ENCODE results near the gene PCDHGA3.
"Not testable (repeated sequence)": the region's sequence is repeated elsewhere in the genome, so short reads cannot be mapped to it uniquely, and the experiment has no call there.

The PCDHGA3 gene

DNA sequence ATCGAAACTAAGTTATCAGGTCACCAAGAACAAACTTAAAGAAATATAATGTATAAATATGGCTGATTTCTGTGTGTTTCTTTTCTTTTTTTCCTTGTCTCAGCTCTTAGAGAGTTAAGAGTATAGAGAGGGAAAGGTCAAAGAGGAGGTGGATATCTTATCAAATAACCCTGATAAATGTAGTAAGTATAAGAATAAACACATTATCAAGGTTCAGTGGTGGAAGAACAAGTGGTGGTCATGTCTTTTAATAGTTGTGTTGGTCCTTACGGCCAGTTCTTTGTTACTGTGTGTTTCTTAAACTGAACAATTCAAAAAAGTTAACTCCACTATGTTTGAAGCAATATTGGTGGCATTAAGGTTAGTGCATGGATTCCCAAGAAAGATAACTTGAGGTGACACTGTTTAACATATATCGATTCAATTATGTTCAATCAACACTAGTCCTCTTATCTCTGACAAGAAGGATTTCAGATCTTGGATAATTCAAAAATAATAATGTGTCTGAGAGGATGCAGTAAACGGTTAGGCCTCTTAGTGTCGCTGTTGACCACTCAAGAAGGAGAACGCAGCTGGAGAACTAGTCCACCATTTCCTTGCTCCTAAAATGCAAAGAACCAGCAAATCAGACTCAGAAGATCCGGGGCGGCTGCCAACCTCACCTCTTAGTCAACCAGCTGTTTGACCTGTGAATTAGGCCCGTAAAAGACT, at the start of gene PCDHGA3:
PCDHGA3 (plus strand) TSS at position 588 of the 711 bp plus-strand sequence. CDS start 205 bp downstream, outside the sequence.
- H3K4me3 ChIP-seq (ENCODE audit: low read depth in 1 of 2, low read length in 2 of 2): peak within 1 kb of the TSS; percentile 30 to 57
- no peaks in the 10 kb centered on the region for H3K4me1 ChIP-seq (ENCODE audit: control insufficient read depth in 1 of 2, insufficient read depth in 2 of 2, low read length in 2 of 2)
- no peak within 1 kb of the TSS for H3K27ac ChIP-seq (ENCODE audit: low read length)
- no peaks in the 10 kb centered on the region for H3K27me3 ChIP-seq (ENCODE audit: low read depth, low read length)
- H3K36me3 ChIP-seq (ENCODE audit: control insufficient read depth in 1 of 2, insufficient read depth in 2 of 2, low read length in 2 of 2): peaks cover 0 to 4% of the 10 kb centered on the region in 2 donors
- H3K9me3 ChIP-seq (ENCODE audit: control insufficient read depth in 1 of 2, low read length in 2 of 2): peaks cover 56 to 88% of the 10 kb centered on the region in 2 donors

DNA sequence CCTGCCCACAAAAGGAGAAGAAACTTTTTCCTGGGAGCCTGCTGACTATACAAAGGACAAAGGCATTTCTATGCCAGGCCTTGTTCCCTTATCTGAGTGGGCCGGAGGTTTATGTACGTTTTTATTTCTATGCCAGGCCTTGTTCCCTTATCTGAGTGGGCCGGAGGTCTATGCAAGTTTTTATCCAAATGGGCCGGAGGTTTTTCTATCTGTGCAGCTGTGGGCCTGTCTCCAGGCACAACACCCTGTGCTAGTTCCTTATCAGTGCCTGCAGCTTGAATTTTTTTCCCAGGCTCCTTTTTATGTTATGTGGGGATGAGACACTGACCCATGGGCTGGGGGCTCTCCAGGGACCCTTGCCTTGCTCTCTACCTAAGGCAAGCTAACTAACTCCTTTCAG, 45.3 kb upstream of the PCDHGA3 start:
- Histone ChIP-seq H3K4me3 (ENCODE audit: low read depth in 1 of 2, low read length in 2 of 2) (peak overlapping the region in 1 of 2 donors; percentile 8), H3K4me1 (ENCODE audit: control insufficient read depth in 1 of 2, insufficient read depth in 2 of 2, low read length in 2 of 2) (no peaks in the 10 kb centered on the region), H3K36me3 (ENCODE audit: control insufficient read depth in 1 of 2, insufficient read depth in 2 of 2, low read length in 2 of 2) (peaks cover 0 to 18% of the 10 kb centered on the region in 2 donors), H3K27ac (ENCODE audit: low read length) (no peak overlapping the region), H3K9me3 (ENCODE audit: control insufficient read depth in 1 of 2, low read length in 2 of 2) (peaks cover 30 to 81% of the 10 kb centered on the region in 2 donors), H3K27me3 (ENCODE audit: low read depth, low read length) (no peaks in the 10 kb centered on the region)

DNA sequence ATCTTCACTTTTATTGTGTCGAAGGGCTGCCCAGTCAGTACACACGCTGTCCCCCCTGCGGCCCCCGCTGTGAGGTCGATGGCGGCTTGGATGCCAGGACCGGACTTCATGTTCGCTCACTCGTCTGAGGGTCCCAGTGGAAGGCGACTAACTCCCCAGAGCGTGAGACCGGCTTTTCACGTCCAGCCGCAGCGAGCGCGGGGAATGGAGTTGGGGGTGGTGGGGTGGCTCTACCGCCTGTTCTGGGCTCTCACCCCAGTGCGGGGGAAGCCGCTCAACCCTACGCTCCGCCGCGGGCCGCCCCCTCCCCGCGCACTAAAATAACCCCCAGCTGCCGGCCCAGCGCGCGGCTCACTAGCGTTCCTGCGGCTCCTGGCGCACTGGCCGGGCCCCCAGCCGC, 39.9 kb upstream of the PCDHGA3 start, which contains the start of gene SLC25A2:
SLC25A2 (minus strand) TSS at position 294 of the 400 bp plus-strand sequence; CDS start at position 110, 184 bp downstream.
- no peak within 1 kb of the TSS for H3K27ac ChIP-seq (ENCODE audit: low read length)
- no peaks in the 10 kb centered on the region for H3K27me3 ChIP-seq (ENCODE audit: low read depth, low read length)
- no peaks in the 10 kb centered on the region for H3K4me1 ChIP-seq (ENCODE audit: control insufficient read depth in 1 of 2, insufficient read depth in 2 of 2, low read length in 2 of 2)
- H3K36me3 ChIP-seq (ENCODE audit: control insufficient read depth in 1 of 2, insufficient read depth in 2 of 2, low read length in 2 of 2): peaks cover 0 to 18% of the 10 kb centered on the region in 2 donors
- peak within 1 kb of the TSS in 1 of 2 donors; percentile 47 for H3K4me3 ChIP-seq (ENCODE audit: low read depth in 1 of 2, low read length in 2 of 2)
- H3K9me3 ChIP-seq (ENCODE audit: control insufficient read depth in 1 of 2, low read length in 2 of 2): peaks cover 41 to 90% of the 10 kb centered on the region in 2 donors

DNA sequence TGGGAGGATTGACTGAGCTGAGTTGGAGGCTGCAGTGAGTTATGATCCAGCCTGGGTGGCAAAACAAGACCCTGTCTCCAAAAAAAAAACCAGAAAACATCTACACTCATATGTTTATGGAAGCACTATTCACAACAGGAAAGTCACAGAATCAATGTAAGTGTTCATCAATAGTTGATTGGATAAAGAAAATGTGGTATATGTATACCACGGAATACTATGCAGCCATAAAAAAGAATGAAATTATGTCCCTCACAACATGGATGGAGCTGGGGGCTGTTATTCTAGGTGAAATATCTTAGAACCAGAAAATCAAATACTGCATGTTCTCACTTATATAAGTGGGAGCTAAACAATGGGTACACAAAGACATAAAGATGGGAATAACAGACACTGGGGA, 37.0 kb upstream of the PCDHGA3 start:
- no peaks in the 10 kb centered on the region for H3K4me1 ChIP-seq (ENCODE audit: control insufficient read depth in 1 of 2, insufficient read depth in 2 of 2, low read length in 2 of 2)
- H3K36me3 ChIP-seq (ENCODE audit: control insufficient read depth in 1 of 2, insufficient read depth in 2 of 2, low read length in 2 of 2): peaks cover 0 to 18% of the 10 kb centered on the region in 2 donors
- H3K4me3 ChIP-seq (ENCODE audit: low read depth in 1 of 2, low read length in 2 of 2): peak overlapping the region in 1 of 2 donors; percentile 21
- H3K9me3 ChIP-seq (ENCODE audit: control insufficient read depth in 1 of 2, low read length in 2 of 2): peaks cover 45 to 82% of the 10 kb centered on the region in 2 donors
- no peak overlapping the region for H3K27ac ChIP-seq (ENCODE audit: low read length)
- H3K27me3 ChIP-seq (ENCODE audit: low read depth, low read length): no peaks in the 10 kb centered on the region

DNA sequence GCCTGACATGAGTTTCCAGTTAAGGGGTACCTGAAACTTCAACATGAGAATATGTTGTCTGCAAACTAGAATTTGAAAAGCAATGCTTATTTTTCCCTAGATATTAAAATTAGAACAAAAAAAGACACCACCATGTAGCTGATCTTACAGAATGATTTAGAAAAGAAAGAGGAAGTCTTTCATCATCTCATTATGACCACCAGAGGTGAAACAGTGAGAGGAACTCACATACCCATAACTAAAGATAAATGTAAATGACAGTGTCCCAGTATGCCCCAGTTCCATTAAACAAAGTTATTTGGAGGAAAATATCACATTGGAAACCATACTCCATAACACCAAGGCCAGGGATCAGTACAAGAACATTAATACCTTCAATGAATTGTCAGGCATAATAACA, 29.9 kb upstream of the PCDHGA3 start:
- H3K27me3 ChIP-seq (ENCODE audit: low read depth, low read length): no peaks in the 10 kb centered on the region
- H3K9me3 ChIP-seq (ENCODE audit: control insufficient read depth in 1 of 2, low read length in 2 of 2): peaks cover 60 to 81% of the 10 kb centered on the region in 2 donors
- H3K4me1 ChIP-seq (ENCODE audit: control insufficient read depth in 1 of 2, insufficient read depth in 2 of 2, low read length in 2 of 2): no peaks in the 10 kb centered on the region
- no peak overlapping the region for H3K27ac ChIP-seq (ENCODE audit: low read length)
- H3K36me3 ChIP-seq (ENCODE audit: control insufficient read depth in 1 of 2, insufficient read depth in 2 of 2, low read length in 2 of 2): peaks cover under 1 to 70% of the 10 kb centered on the region in 2 donors
- H3K4me3 ChIP-seq (ENCODE audit: low read depth in 1 of 2, low read length in 2 of 2): peak overlapping the region in 1 of 2 donors; percentile 42

DNA sequence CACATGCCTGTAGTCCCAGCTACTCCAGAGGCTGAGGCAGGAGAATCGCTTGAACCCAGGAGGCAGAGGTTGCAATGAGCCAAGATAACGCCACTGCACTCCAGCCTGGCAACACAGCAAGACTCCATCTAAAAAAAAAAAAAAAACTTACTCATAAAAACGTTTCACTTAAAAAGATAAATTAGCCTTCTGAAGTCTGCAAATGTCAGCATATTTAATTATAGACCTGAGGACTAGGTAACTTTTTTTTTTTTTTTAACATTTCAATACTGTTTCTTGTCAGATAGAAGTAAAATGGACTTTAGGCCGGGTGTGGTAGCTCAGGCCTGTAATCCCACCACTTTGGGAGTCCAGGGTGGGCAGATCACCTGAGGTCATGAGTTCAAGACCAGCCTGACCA, 26.7 kb upstream of the PCDHGA3 start:
- Histone ChIP-seq H3K36me3 (ENCODE audit: control insufficient read depth in 1 of 2, insufficient read depth in 2 of 2, low read length in 2 of 2) (peaks cover 13 to 78% of the 10 kb centered on the region in 2 donors), H3K9me3 (ENCODE audit: control insufficient read depth in 1 of 2, low read length in 2 of 2) (peaks cover 64 to 75% of the 10 kb centered on the region in 2 donors), H3K4me1 (ENCODE audit: control insufficient read depth in 1 of 2, insufficient read depth in 2 of 2, low read length in 2 of 2) (peaks cover 0 to 10% of the 10 kb centered on the region in 2 donors), H3K4me3 (ENCODE audit: low read depth in 1 of 2, low read length in 2 of 2) (peak overlapping the region in 1 of 2 donors; percentile 37)
- H3K27me3 ChIP-seq (ENCODE audit: low read depth, low read length); H3K27ac ChIP-seq (ENCODE audit: low read length): not testable (repeated sequence)

DNA sequence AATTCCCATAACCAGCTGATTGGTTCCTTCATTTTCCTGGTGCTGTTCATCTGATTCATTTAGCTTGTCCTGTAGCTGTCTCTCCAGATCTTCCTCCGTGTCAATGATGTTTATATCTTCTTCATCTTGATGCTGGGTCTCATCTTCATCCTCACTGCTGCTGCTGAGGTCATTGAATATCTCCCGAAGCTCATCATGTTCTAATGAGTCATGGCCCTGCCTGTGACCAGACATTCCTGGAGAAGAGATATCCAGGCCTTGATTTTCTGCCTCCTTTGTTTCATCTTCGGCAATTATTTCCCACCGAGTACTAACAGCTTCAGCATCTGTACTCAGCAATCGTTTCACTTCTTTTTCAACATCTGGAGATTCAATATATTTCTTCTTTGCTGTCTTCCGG, 24.4 kb upstream of the PCDHGA3 start:
- H3K9me3 ChIP-seq (ENCODE audit: control insufficient read depth in 1 of 2, low read length in 2 of 2): peaks cover 58 to 60% of the 10 kb centered on the region in 2 donors
- peaks cover 13 to 58% of the 10 kb centered on the region in 2 donors for H3K36me3 ChIP-seq (ENCODE audit: control insufficient read depth in 1 of 2, insufficient read depth in 2 of 2, low read length in 2 of 2)
- H3K27ac ChIP-seq (ENCODE audit: low read length): no peak overlapping the region
- H3K4me3 ChIP-seq (ENCODE audit: low read depth in 1 of 2, low read length in 2 of 2): peak overlapping the region; percentile 87 to 90
- H3K27me3 ChIP-seq (ENCODE audit: low read depth, low read length): no peaks in the 10 kb centered on the region
- peaks cover 0 to 10% of the 10 kb centered on the region in 2 donors for H3K4me1 ChIP-seq (ENCODE audit: control insufficient read depth in 1 of 2, insufficient read depth in 2 of 2, low read length in 2 of 2)

DNA sequence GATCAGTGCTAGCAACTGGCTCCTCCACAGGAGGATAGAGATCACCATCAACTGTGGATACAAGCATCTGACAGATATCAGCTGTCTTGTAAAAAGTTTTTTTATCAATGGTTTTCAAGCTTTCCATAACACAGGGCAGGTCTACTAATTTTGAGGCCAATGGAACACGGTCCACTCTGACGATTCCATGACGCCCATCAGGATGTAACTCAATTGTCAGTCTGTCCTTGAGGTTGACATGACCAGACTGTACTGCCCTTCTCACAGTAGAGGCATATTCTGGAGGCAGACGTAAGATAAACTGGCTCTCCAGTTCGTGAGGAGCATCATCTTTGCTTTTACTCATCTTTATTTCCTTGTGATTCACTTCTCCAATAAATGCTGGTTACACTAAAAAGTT, 23.9 kb upstream of the PCDHGA3 start:
- H3K4me1 ChIP-seq (ENCODE audit: control insufficient read depth in 1 of 2, insufficient read depth in 2 of 2, low read length in 2 of 2): peaks cover 0 to 10% of the 10 kb centered on the region in 2 donors
- peaks cover 54 to 59% of the 10 kb centered on the region in 2 donors for H3K9me3 ChIP-seq (ENCODE audit: control insufficient read depth in 1 of 2, low read length in 2 of 2)
- peaks cover 13 to 55% of the 10 kb centered on the region in 2 donors for H3K36me3 ChIP-seq (ENCODE audit: control insufficient read depth in 1 of 2, insufficient read depth in 2 of 2, low read length in 2 of 2)
- peak overlapping the region; percentile 87 to 90 for H3K4me3 ChIP-seq (ENCODE audit: low read depth in 1 of 2, low read length in 2 of 2)
- H3K27me3 ChIP-seq (ENCODE audit: low read depth, low read length): no peaks in the 10 kb centered on the region
- H3K27ac ChIP-seq (ENCODE audit: low read length): no peak overlapping the region

DNA sequence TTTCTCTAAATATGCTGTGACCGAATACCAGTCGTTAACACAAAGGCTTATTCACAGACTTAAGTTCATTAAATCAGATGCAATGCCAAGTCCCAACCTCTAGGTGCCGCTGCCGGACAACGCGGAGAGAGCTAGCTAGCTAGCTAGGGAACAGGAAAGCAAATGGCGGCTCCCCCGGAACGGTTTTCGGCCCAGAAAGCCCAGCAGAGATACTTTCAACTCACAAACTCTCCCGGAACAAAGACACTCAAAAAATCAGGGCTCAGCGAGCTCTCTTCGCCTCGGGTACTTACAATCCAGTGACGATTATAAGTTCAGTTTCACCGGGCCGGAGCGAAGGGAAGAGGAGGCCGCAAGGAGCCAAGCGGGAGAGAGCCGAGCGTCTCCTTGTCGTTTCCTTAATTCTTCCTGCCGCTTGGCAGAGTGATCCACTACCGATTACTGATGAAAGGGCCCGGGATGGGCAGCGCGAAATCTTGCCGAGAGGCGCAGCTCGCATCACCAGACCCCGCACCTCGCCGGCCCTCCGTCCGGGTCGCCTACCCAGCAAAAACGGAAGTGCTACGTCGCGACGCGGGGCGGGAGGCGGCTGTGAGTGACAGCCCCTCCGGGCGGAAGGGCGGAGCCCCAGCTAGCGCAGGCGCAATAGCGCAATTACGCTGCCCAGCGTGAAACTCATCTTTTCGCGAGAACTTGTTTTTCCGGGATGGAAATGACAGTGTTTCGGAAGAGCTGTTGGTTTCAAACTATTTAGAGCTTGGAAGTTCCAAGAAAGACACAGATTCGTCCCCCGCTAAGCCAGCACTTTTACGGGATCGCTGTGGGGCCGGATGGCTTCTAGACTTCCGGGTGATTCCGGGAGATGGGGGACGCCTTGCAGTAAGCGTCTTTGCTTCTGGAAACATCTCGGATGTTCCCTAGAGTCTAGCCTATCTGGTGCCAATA, 23.1 kb upstream of the PCDHGA3 start, which contains the start of gene TAF7:
TAF7 (minus strand) TSS at position 560 of the 945 bp plus-strand sequence. CDS start 740 bp downstream, outside the sequence.
- H3K9me3 ChIP-seq (ENCODE audit: control insufficient read depth in 1 of 2, low read length in 2 of 2): peaks cover 47 to 52% of the 10 kb centered on the region in 2 donors
- H3K4me3 ChIP-seq (ENCODE audit: low read depth in 1 of 2, low read length in 2 of 2): peak within 1 kb of the TSS; percentile 87 to 90
- no peaks in the 10 kb centered on the region for H3K27me3 ChIP-seq (ENCODE audit: low read depth, low read length)
- H3K36me3 ChIP-seq (ENCODE audit: control insufficient read depth in 1 of 2, insufficient read depth in 2 of 2, low read length in 2 of 2): peaks cover 13 to 47% of the 10 kb centered on the region in 2 donors
- H3K27ac ChIP-seq (ENCODE audit: low read length): peak within 1 kb of the TSS; percentile 95
- H3K4me1 ChIP-seq (ENCODE audit: control insufficient read depth in 1 of 2, insufficient read depth in 2 of 2, low read length in 2 of 2): peaks cover 0 to 10% of the 10 kb centered on the region in 2 donors

DNA sequence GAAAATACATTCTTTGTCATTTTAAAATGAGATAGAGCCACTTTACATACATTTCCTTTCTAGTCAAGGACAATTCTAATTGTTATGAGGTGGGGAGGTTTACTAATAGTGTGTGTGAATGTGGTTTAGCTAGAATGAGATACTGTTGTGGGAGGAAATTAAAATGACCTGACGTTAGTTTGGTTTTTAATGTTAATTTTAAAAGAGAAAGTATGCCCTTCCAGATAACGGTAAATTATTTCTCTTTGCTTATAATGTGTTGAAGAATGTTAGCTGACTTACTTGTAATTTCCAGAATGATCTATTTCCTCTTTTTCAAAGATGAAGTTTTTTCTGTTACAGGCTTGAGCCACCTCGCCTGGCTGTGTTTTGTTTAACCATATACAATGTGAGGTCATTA, 21.4 kb upstream of the PCDHGA3 start:
- Histone ChIP-seq H3K27ac (ENCODE audit: low read length) (no peak overlapping the region), H3K4me3 (ENCODE audit: low read depth in 1 of 2, low read length in 2 of 2) (peak overlapping the region in 1 of 2 donors; percentile 6)

More for the DNA sequence above, 21.4 kb upstream of the PCDHGA3 start:
- H3K4me1 ChIP-seq (ENCODE audit: control insufficient read depth in 1 of 2, insufficient read depth in 2 of 2, low read length in 2 of 2): peaks cover 0 to 10% of the 10 kb centered on the region in 2 donors
- no peaks in the 10 kb centered on the region for H3K27me3 ChIP-seq (ENCODE audit: low read depth, low read length)
- peaks cover 44 to 46% of the 10 kb centered on the region in 2 donors for H3K9me3 ChIP-seq (ENCODE audit: control insufficient read depth in 1 of 2, low read length in 2 of 2)
- H3K36me3 ChIP-seq (ENCODE audit: control insufficient read depth in 1 of 2, insufficient read depth in 2 of 2, low read length in 2 of 2): peaks cover 13 to 30% of the 10 kb centered on the region in 2 donors
